ENCODE data around the gene NAPA.

Gene NAPA

GRCh38 chr19:47464675-47465419 lies 50.0 kb downstream of the NAPA start:
- DNase-seq (ENCODE audit: insufficient read length, low spot score) = no peak
- no peak for FAIRE-seq

GRCh38 chr19:47461876-47462275 lies 53.0 kb downstream of the NAPA start:
- FAIRE-seq (no peak), DNase-seq (ENCODE audit: insufficient read length, low spot score) (no peak)

- no peak for FAIRE-seq
- no peak for DNase-seq (ENCODE audit: insufficient read length, low spot score)
Observed at GRCh38 chr19:47459477-47459876, 55.4 kb downstream of the NAPA start.

GRCh38 chr19:47458672-47459071 lies 56.2 kb downstream of the NAPA start:
- FAIRE-seq = no peak
- no peak for DNase-seq (ENCODE audit: insufficient read length, low spot score)

GRCh38 chr19:47456721-47457474 lies 58.0 kb downstream of the NAPA start:
- FAIRE-seq = no peak

GRCh38 chr19:47450478-47450877 lies 64.4 kb downstream of the NAPA start:
- DNase-seq (ENCODE audit: insufficient read length, low spot score) (no peak), FAIRE-seq (no peak)

More at GRCh38 chr19:47456721-47457474, 58.0 kb downstream of the NAPA start:
- DNase-seq (ENCODE audit: insufficient read length, low spot score) = no peak

GRCh38 chr19:47448360-47448727 lies 66.5 kb downstream of the NAPA start:
- no peak for DNase-seq (ENCODE audit: insufficient read length, low spot score)
- FAIRE-seq = no peak

- DNase-seq (ENCODE audit: insufficient read length, low spot score) = no peak
Observed at GRCh38 chr19:47447470-47448359, 67.1 kb downstream of the NAPA start.

GRCh38 chr19:47446534-47447469 lies 68.1 kb downstream of the NAPA start:
- DNase-seq (ENCODE audit: insufficient read length, low spot score) (no peak), FAIRE-seq (no peak)

More at GRCh38 chr19:47447470-47448359, 67.1 kb downstream of the NAPA start:
- FAIRE-seq = no peak

- DNase-seq (ENCODE audit: insufficient read length, low spot score) (no peak), FAIRE-seq (no peak)
Observed at GRCh38 chr19:47445937-47446402, 68.9 kb downstream of the NAPA start.

GRCh38 chr19:47445527-47445926 lies 69.3 kb downstream of the NAPA start:
- FAIRE-seq (no peak), DNase-seq (ENCODE audit: insufficient read length, low spot score) (no peak)

- FAIRE-seq (no peak), DNase-seq (ENCODE audit: insufficient read length, low spot score) (no peak)
Observed at GRCh38 chr19:47444388-47444821, 70.5 kb downstream of the NAPA start.

- DNase-seq (ENCODE audit: insufficient read length, low spot score) = no peak
- no peak for FAIRE-seq
Observed at GRCh38 chr19:47443331-47443730, 71.5 kb downstream of the NAPA start.

GRCh38 chr19:47438793-47439220 lies 76.1 kb downstream of the NAPA start:
- no peak for FAIRE-seq
- DNase-seq (ENCODE audit: insufficient read length, low spot score) = no peak
